ENCODE measurements around the gene C1orf159. TPM values are rescaled to one million over a fixed set of nuclear protein-coding genes. Genes with fewer than 3 reads are reported as not detected.

The C1orf159 gene
- total and polyA plus RNA-seq, 12 donors, result 2.9 to 14.0 (median 4.1) TPM

GRCh38 chr1:1160281-1160930 lies 44.5 kb upstream of the C1orf159 start:
- no peak overlapping the region for H3K27ac ChIP-seq
- H3K4me1 ChIP-seq, result peaks cover 0 to 17% (median 13%) of the 10 kb centered on the region in 9 donors
- H3K36me3 ChIP-seq, result no peaks in the 10 kb centered on the region
- TF ChIP-seq CTCF (IDR thresholded peaks at IDR 0.05), result no peak
- H3K9me3 ChIP-seq, result no peaks in the 10 kb centered on the region
- H3K4me3 ChIP-seq, result no peak overlapping the region
- ATAC-seq (no peak), DNase-seq (no peak)
- intact Hi-C loops (cut with DNase I), result no loop called here
- whole genome bisulfite sequencing, 2 donors, result 87 to 92% methylated on average over 20 to 23 of the region's 23 CpGs
- H3K27me3 ChIP-seq, result peaks cover 0 to 43% (median 37%) of the 10 kb centered on the region in 7 donors

- DNase-seq, result peak; percentile 54 to 63
- peaks cover 0 to 22% (median 18%) of the 10 kb centered on the region in 7 donors for H3K27me3 ChIP-seq
- peaks cover 0 to 7% (median 0%) of the 10 kb centered on the region in 11 donors for H3K9me3 ChIP-seq
- H3K4me1 ChIP-seq, result peaks cover 0 to 17% (median 13%) of the 10 kb centered on the region in 9 donors
- peak; percentile 58 to 74 (median 68) for ATAC-seq
- no peaks in the 10 kb centered on the region for H3K36me3 ChIP-seq
- 12 to 17% methylated on average over 46 of the region's 46 CpGs for WGBS, 2 donors
- intact Hi-C loops (cut with DNase I), result loop anchor here in 4 of 10 donors (5.0 kb wide), 2 partner anchors 44 to 74 kb away; partner anchors contain the start of genes B3GALT6 (in 3 of the 4) and SDF4 (in 3 of the 4)
- TF ChIP-seq CTCF (IDR thresholded peaks at IDR 0.05), result no peak
- peak overlapping the region; percentile 52 to 85 (median 74) for H3K4me3 ChIP-seq
- peak overlapping the region; percentile 89 to 99 (median 98) for H3K27ac ChIP-seq
Measured at GRCh38 chr1:1157914-1158710, 42.2 kb upstream of the C1orf159 start.

GRCh38 chr1:1157426-1157913 lies 41.6 kb upstream of the C1orf159 start:
- no peaks in the 10 kb centered on the region for H3K36me3 ChIP-seq
- peaks cover 0 to 15% (median 12%) of the 10 kb centered on the region in 7 donors for H3K27me3 ChIP-seq
- DNase-seq (peak; percentile 90 to 92), ATAC-seq (peak; percentile 89 to 96 (median 92))
- peaks cover 0 to 17% (median 13%) of the 10 kb centered on the region in 9 donors for H3K4me1 ChIP-seq
- peak overlapping the region; percentile 89 to 99 (median 98) for H3K27ac ChIP-seq
- TF ChIP-seq CTCF (IDR thresholded peaks at IDR 0.05), result no peak
- peaks cover 0 to 7% (median 0%) of the 10 kb centered on the region in 11 donors for H3K9me3 ChIP-seq
- 0 to 1% methylated on average over 29 of the region's 29 CpGs for WGBS, 2 donors
- H3K4me3 ChIP-seq, result peak overlapping the region; percentile 52 to 85 (median 74)
- intact Hi-C loops (cut with DNase I), result loop anchor here in 4 of 10 donors (5.0 kb wide), 2 partner anchors 45 to 75 kb away; partner anchors contain the start of genes B3GALT6 (in 3 of the 4) and SDF4 (in 3 of the 4)

GRCh38 chr1:1157033-1157365 lies 41.1 kb upstream of the C1orf159 start:
- intact Hi-C loops (cut with DNase I), result loop anchor here in 4 of 10 donors (5.0 kb wide), 2 partner anchors 45 to 75 kb away; partner anchors contain the start of genes B3GALT6 (in 3 of the 4) and SDF4 (in 3 of the 4)
- Histone ChIP-seq H3K27me3 (peaks cover 0 to 10% (median 7%) of the 10 kb centered on the region in 7 donors), H3K27ac (peak overlapping the region in 2 of 10 donors; percentile 35 to 51), H3K4me1 (peaks cover 0 to 17% (median 13%) of the 10 kb centered on the region in 9 donors), H3K36me3 (no peaks in the 10 kb centered on the region), H3K4me3 (no peak overlapping the region), H3K9me3 (peaks cover 0 to 7% (median 0%) of the 10 kb centered on the region in 11 donors)
- DNase-seq (peak in 1 of 2 donors; percentile 38), ATAC-seq (no peak)
- TF ChIP-seq CTCF (IDR thresholded peaks at IDR 0.05), result no peak
- 50 to 72% methylated on average over 3 to 6 of the region's 9 CpGs for WGBS, 2 donors

All from heart right ventricle (tissue), 16 donors.